Muscle layer of colon (tissue), 2 donors: ENCODE measurements around the gene PLIN3.
"Not testable (repeated sequence)": the region's sequence is repeated elsewhere in the genome, so short reads cannot be mapped to it uniquely, and the experiment has no call there.

Source experiments
- H3K27ac ChIP-seq: one replicate; pipeline ENCODE4 v1.7.0; 2013; ENCODE audit warnings: low read depth, mild to moderate bottlenecking, low read length, moderate library complexity
- H3K27me3 ChIP-seq, 2 donors: one replicate each; pipeline ENCODE4 v1.7.0; 2013; ENCODE audit warnings: low read length in 2 of 2, mild to moderate bottlenecking in 2 of 2; ENCODE audit not compliant: insufficient read depth in 2 of 2, control insufficient read depth in 1 of 2
- H3K36me3 ChIP-seq: one replicate; pipeline ENCODE4 v1.7.0; 2013; ENCODE audit warnings: mild to moderate bottlenecking, low read length; ENCODE audit not compliant: insufficient read depth
- H3K4me1 ChIP-seq: one replicate; pipeline ENCODE4 v1.7.0; 2013; ENCODE audit warnings: mild to moderate bottlenecking, low read length; ENCODE audit not compliant: insufficient read depth
- H3K4me3 ChIP-seq, 2 donors: one replicate each; pipeline ENCODE4 v1.7.0; 2013; ENCODE audit warnings: low read length in 2 of 2, low read depth in 1 of 2, mild to moderate bottlenecking in 1 of 2, moderate library complexity in 1 of 2
- H3K9ac ChIP-seq: one replicate; pipeline ENCODE4 v1.7.0; 2013; ENCODE audit warnings: low read length
- H3K9me3 ChIP-seq: one replicate; pipeline ENCODE4 v1.7.0; 2013; ENCODE audit warnings: mild to moderate bottlenecking, low read length
- donor health status: abdominal sarcoma.
- donor health status: Adenocarcinoma of cecum.

PLIN3 gene

GRCh38 chr19:4816202-4816949 is 51.1 kb downstream of the PLIN3 start:
- H3K9me3 ChIP-seq, result no peaks in the 10 kb centered on the region
- H3K4me3 ChIP-seq, result peak overlapping the region in 1 of 2 donors; percentile 56
- H3K27me3 ChIP-seq, result no peaks in the 10 kb centered on the region
- H3K9ac ChIP-seq, result no peak overlapping the region
- peak overlapping the region; percentile 23 for H3K27ac ChIP-seq
- H3K36me3 ChIP-seq, result peaks cover 21% of the 10 kb centered on the region
- peaks cover 17% of the 10 kb centered on the region for H3K4me1 ChIP-seq

- H3K9ac ChIP-seq, result no peak overlapping the region
Observed at GRCh38 chr19:4815426-4816201, 51.9 kb downstream of the PLIN3 start.

DNA sequence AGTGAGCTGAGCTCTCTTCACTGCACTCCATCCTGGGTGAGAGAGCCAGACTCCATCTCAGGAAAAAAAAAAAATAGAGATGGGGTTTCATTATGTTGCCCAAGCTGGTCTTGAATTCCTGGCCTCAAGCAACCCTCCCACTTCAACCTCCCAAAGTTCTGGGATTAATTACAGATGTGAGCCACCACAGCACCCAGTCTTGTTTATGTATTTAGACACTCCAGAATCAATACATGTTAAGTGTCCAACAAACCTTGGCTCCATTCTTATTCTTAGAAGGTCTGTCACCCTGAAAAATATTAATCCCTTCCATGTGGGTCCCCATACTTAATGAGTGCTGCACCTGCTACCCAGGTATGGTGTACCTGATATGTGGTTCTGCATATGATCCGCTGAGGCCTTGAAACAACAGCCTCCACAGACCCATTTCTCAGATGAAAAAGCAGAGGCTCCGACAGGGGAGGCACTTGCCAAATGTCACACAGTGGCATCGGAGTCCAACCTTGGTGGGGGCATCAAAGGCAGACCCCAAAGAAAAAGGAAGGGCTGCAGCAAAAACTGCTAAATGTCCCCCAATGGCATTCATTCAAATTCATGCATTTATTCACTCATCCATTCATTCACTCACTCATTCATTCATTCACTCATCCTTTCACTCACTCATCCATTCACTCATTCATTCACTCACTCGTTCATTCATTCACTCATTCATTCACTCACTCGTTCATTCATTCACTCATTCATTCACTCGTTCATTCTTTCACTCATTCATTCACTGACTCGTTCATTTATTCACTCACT is 52.6 kb downstream of the PLIN3 start:
- Histone ChIP-seq H3K27me3 (no peaks in the 10 kb centered on the region), H3K27ac (no peak overlapping the region), H3K9me3 (no peaks in the 10 kb centered on the region), H3K4me1 (peaks cover 17% of the 10 kb centered on the region), H3K36me3 (peaks cover 21% of the 10 kb centered on the region), H3K4me3 (peak overlapping the region in 1 of 2 donors; percentile 56), H3K9ac (no peak overlapping the region)

More at GRCh38 chr19:4815426-4816201, 51.9 kb downstream of the PLIN3 start:
- Histone ChIP-seq H3K36me3 (peaks cover 21% of the 10 kb centered on the region), H3K27me3 (no peaks in the 10 kb centered on the region), H3K27ac (peak overlapping the region; percentile 23), H3K4me1 (peaks cover 17% of the 10 kb centered on the region), H3K4me3 (peak overlapping the region in 1 of 2 donors; percentile 56), H3K9me3 (no peaks in the 10 kb centered on the region)

GRCh38 chr19:4811328-4812131 is 55.9 kb downstream of the PLIN3 start:
- H3K36me3 ChIP-seq, result peaks cover 2% of the 10 kb centered on the region
- no peaks in the 10 kb centered on the region for H3K27me3 ChIP-seq
- no peak overlapping the region for H3K9ac ChIP-seq
- peaks cover 17% of the 10 kb centered on the region for H3K4me1 ChIP-seq
- H3K27ac ChIP-seq, result no peak overlapping the region
- H3K4me3 ChIP-seq, result no peak overlapping the region
- no peaks in the 10 kb centered on the region for H3K9me3 ChIP-seq

DNA sequence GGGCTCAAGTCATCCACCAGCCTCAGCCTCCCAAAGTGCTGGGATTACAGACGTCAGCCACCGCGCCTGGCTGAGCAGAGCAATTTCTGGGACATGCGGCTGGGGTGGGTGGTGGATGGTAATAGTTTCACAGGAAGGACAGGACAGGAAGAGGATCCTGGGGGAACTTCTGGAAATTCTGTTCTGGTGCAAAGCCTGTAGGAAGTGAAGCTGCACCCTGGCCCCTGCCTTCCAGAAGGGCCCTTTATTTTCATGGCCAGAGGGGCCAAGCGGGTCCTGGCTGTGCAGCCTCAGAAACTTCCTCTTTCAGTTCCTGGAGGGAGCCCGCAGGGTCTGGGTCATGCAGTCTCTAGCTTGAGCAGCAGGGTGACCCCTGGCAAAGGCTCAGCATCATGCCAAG is 60.3 kb downstream of the PLIN3 start:
- Histone ChIP-seq H3K9me3 (no peaks in the 10 kb centered on the region), H3K4me3 (no peak overlapping the region), H3K27ac (no peak overlapping the region), H3K36me3 (no peaks in the 10 kb centered on the region), H3K4me1 (no peaks in the 10 kb centered on the region), H3K27me3 (no peaks in the 10 kb centered on the region), H3K9ac (no peak overlapping the region)

DNA sequence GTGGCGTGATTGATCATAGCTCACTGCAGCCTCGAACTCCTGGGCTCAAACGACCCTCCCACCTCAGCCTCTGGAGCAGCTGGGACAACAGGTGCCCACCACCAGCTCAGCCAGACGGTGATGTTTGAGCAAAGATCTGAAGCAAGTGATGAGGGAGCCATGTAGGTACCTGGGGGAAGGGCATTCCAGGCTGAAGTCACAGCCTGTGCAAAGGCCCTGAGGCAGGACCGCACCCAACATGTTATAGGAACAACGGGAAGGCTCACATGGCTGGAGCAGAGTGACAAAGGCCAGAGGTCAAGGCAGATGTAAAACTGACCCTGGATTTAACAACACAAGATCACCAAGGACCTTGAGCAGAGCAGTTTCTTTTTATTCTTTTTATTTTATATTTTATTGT is 61.1 kb downstream of the PLIN3 start:
- H3K4me3 ChIP-seq, result no peak overlapping the region
- no peak overlapping the region for H3K27ac ChIP-seq

DNA sequence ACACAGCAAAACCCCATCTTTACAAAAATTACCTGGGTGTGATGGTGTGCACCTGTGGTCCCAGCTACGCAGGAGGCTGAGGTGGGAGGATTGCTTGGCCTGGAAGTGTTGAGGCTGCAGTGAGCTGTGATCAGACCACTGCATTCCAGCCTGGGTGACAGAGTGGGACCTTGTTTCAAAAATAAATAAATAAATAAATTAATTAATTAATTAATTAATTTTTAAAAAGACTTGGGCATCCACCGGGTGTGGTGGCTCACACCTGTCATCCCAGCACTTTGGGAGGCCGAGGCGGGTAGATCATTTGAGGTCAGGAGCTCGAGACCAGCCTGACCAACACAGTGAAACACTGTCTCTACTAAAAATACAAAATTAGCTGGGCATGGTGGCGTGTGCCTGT is 62.3 kb downstream of the PLIN3 start:
- H3K36me3 ChIP-seq, H3K4me3 ChIP-seq, H3K27me3 ChIP-seq, H3K27ac ChIP-seq, H3K9ac ChIP-seq, H3K9me3 ChIP-seq, H3K4me1 ChIP-seq: not testable (repeated sequence)

More for the DNA sequence above, 61.1 kb downstream of the PLIN3 start:
- Histone ChIP-seq H3K27me3 (no peaks in the 10 kb centered on the region), H3K9ac (no peak overlapping the region), H3K4me1 (no peaks in the 10 kb centered on the region), H3K36me3 (no peaks in the 10 kb centered on the region), H3K9me3 (no peaks in the 10 kb centered on the region)

DNA sequence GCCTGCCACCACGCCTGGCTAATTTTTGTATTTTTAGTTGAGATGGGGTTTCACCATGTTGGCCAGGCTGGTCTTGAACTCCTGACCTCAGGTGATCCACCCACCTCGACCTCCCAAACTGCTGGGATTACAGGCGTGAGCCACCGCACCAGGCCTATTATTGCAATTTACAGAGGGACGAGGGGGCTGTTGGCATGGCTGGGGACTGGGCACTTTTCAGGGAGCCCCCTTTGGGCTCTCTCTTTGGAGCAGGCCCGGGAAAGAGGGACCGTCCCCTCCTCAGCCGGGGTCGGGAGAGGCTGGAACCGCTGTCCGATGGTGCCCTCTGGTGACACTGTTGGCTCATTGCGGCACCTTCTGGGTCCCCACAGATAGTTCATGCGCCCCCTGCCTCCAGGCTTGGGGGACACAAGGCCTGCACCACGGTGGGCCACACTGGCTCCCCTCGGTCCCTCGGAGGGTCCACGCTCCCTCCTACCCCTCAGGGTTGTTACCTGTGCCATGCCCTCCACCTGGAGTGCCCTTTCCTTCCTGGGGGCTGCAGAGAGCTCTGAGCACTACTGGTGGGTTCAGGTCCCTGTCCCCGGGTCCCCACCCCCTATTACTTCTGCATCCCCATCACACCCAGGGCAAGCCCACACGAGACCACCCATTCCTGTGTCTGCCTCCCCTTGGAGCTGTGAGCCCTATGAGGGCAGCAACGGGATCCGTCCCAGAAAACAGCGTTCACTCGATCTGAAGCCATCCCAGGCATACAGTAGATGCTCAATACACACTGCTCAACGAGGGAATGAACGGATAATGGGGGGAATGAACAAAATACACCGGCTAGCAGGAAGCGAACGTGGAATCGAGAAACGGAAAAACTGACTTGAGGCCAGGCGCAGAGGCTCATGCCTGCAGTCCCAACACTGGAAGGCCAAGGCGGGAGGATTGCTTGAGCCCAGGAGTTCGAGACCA is 63.5 kb downstream of the PLIN3 start:
- no peaks in the 10 kb centered on the region for H3K4me1 ChIP-seq
- H3K27me3 ChIP-seq, result no peaks in the 10 kb centered on the region
- H3K36me3 ChIP-seq, result no peaks in the 10 kb centered on the region
- H3K9ac ChIP-seq, result no peak overlapping the region
- H3K9me3 ChIP-seq, result no peaks in the 10 kb centered on the region
- no peak overlapping the region for H3K27ac ChIP-seq
- H3K4me3 ChIP-seq, result no peak overlapping the region

GRCh38 chr19:4802711-4803110 is 64.8 kb downstream of the PLIN3 start:
- Histone ChIP-seq H3K36me3 (no peaks in the 10 kb centered on the region), H3K4me3 (no peak overlapping the region), H3K4me1 (no peaks in the 10 kb centered on the region), H3K27me3 (no peaks in the 10 kb centered on the region), H3K9me3 (no peaks in the 10 kb centered on the region), H3K27ac (no peak overlapping the region), H3K9ac (no peak overlapping the region)

DNA sequence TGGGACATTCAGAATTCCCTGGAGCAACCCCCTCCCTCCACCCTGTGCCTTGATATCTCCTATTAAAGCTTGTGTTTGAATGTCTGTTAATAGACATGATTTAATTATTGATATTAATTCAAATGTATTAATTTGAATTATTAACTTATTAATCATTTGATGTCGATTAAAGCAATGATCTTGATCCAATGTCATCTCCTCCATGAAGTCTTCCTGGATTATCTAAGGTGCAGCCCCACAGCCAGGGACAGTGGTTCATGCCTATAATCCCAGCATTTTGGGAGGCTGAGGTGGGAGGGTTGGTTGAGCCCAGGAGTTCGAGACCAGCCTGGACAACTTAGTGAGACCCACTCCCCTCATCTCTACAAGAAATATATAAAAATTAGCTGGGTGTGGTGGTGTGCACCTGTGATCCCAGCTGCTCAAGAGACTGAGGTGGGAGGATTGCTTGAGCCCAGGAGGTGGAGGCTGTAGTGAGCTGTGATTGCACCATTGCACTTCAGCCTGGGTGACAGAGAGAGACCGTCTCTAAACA is 66.3 kb downstream of the PLIN3 start:
- Histone ChIP-seq H3K4me1 (no peaks in the 10 kb centered on the region), H3K9me3 (no peaks in the 10 kb centered on the region), H3K4me3 (no peak overlapping the region), H3K27ac (no peak overlapping the region), H3K9ac (no peak overlapping the region), H3K36me3 (peaks cover 11% of the 10 kb centered on the region), H3K27me3 (no peaks in the 10 kb centered on the region)
